Measurements from ENCODE around the gene GPR180.
A peak's percentile ranks its signal among the peaks of the same experiment; 100 is the strongest.

GPR180 gene

DNA sequence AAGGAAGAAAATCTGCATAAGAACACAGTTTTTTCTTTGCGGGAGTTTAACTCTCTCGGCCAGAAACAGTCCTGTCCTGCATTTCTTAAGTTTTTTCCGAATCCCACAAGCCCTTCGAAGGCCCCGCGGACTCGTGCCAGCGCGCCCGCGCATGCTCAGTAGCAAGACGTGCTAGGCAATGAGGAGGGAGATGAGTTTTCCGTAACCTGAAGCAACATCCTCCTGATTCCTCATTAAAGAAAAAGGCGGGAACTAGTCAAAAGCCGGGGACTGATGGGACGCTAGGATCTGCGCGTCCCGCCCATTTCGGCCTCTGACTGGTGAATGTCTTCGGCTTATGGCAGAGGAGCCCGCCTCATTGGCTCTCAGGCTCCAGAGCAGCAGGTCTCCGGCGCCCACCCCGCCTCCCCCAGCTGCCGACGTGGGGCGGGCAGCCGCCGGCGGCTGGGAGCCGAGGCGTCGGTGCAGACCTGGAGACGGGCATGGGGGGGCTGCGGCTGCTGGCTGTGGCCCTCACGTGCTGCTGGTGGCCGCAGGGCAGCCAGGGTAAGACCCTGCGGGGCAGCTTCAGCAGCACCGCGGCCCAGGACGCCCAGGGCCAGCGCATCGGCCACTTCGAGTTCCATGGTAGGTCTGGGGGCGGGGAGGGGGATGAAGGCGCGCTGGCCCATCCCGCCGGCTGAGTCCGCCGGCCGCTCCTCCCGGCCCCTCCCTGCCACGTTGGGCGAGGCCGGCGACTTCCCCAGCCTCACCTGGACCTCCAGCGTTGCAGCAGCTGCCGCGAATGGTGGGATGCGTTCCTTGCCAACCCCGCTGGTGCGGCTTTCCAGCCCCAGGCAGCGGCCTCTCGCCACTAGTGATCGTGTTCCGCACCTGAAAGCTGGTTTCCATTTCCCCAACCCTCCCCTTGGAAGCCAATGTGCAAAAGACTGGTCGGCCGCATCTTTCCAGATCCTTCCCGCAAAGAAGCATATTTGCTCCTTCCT lies at the start of gene GPR180:
Gene GPR180 (plus strand): TSS at position 412 of the 986 bp plus-strand sequence. CDS start 71 bp downstream, at position 483.
- DNase-seq, result peak; percentile 99

DNA sequence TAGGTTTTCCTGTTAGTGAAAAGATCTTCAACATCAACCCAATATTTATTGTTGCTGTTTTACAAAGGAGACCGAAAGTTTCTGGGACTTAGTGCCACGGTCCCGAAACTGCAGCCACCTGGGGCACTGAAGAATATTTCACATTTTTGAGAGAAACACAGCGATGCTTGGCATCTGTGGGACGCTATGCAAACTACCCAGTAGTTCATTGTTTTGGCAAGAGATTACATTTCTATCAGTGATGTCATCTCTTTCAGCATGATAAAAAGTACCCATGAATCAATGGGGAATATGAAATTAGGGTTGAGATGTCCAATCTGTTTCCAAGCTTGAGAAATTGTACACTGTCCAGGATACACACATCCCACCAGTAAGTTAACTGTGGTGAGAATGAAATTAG lies 49.6 kb upstream of the GPR180 start:
- no peak for DNase-seq

DNA sequence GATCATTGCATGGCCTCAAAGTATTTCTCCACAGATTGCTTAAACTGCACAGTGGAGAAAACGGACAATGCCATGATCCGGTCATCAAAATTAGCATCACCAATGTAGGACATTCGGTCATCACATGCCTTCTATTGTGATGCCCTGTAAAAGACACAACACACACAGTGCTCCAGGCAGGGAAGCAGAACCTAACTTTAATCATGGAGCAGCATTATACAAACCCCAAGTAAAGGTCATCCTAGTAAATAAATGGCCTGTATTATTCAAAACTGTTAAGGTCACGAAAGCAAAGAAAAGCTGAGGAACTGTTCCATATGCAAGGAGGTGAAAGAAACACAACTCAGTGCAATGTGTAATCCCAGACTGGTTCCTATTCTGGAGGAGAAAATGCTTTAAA lies 47.9 kb upstream of the GPR180 start:
- DNase-seq, result no peak

DNA sequence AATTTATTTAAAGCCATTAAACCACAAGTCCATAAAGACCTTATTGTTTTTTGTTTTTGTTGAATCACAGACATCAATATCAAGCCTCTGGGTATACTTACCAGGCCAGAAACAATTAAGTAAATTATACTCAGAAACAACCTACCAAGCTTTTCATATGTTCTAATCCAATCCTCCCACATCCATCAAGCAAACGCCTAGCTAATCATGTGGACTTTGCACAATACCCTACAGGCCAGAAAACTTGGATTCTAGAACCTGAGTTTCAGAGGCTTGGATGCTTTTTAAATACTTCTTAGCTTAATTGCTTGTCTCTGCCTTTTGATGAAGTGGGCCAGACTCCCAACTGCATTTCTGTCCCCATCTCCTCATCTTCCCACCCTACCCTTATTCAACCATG lies 45.6 kb upstream of the GPR180 start:
- DNase-seq, result no peak

DNA sequence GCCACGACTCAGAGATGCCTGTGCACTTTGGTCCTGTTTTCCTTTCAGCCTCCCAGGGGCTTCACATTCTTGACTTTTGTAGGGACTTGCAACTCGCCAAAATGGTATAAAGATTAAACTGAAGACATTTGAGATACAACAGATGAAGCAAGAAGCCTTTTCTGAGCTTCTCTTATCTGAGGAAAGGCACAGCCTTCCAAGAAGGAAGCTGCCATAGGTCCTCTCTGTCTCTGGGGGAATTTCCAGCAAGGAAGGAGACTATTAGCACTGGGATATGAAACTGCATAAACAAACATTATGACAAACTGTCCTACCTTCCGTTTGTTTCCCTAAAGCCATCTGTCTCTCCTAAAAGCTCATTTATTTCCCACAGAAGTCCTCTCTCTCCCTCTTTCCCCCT lies 45.0 kb upstream of the GPR180 start:
- DNase-seq, result no peak

DNA sequence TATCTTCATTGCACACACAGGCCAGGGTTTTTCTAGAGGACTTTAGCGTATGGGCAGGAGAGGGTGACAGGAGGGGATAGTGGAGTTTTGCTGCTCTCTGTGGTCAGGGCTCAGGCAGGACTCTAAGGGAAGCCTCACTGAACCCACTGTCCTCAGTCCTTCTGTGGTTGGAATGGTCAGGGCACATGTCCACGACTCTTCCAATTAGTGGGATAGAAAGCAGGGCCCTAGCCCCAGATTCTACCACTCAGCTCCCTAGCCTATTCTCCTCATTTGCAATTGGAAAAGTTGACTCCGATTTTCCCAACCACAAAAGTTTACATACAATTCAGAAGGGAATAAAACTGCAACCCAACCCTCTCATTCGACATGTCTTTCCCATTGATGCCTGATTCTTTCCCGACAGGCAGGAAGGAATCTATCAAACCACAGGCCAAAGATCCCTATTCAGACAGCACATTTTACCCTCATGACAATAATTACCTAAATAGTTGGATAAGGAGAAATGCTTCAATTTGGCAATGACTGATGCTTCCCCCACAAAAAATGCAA lies 43.9 kb upstream of the GPR180 start:
- DNase-seq, result no peak

DNA sequence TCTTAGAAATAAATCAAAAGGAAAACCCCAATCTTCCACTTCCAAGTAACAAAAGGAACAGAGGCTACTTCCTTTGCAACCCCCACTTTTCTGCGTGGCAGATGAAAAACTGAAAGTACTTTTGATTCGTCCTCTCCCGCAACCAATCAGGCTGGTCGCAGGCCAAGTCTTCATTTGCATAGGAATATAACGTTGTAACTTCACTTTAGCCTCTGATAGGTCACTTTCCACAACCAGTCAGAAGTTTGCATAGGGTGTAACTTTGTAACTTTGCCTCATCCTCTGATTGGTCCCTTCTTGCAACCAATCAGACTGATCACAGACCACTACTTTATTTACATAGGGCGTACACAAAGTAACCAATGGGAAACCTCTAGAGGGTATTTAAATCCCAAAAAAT lies 42.9 kb upstream of the GPR180 start:
- DNase-seq, result no peak

DNA sequence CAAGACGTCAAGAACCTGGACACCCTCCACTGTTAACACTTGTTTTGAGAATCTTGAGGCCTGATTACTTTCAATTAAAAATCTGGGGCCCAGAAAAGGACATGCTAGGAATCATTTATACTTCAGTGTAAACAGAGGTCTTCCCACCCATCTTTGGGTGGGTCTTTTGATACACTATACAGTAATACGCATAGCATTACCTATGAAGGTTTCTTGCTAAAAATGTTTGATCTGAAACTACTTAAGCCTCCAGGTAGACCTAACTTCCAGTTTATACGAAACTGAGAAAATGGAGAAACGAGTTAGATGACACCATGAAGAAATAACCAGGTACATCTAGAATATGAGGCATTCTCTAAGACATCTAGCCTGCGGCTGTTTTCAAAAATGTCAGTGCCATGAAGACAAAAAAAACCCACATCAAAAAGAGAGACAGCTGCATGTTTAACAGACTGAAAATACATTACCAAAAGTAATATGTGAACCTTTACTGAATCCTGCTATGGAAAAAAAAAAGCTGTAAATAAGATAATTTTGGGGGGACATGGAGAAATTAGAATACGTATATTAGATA lies 42.3 kb upstream of the GPR180 start:
- no peak for DNase-seq

DNA sequence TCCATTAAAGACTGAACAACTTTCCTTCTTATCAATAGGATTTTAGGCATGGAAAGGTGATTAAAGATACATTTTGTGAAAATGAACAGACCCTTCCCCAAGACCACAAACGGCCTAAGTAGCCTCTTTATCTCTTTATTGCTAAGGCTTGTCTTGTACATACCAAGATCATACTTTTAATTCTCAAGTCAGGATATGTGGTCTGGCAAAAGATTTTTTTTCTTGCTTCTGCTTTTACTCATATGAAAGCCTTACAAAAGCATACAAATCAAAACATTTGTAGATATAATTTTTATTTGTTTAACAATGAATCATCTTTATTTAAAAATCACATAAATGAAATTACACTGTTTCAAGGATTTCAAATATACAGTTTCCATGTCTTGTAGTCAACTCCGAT lies 41.5 kb upstream of the GPR180 start:
- no peak for DNase-seq

DNA sequence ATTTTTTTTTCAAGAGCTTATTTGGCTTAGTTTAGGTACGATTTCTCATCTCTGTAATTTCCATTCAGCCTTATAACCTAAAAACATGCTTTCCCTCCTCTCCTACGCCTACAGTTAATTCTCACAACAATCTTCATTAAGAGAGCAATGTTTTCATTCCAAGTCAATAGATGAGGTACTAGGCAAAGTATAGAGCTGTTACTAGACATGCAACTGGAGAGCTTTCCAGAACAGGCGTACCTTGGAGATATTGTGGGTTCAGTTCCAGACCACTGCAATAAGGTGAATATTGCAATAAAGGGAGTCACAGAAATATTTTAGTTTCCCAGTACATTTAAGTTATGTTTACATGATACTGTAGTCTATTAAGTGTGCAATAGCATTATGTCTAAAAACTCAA lies 40.5 kb upstream of the GPR180 start:
- no peak for DNase-seq

DNA sequence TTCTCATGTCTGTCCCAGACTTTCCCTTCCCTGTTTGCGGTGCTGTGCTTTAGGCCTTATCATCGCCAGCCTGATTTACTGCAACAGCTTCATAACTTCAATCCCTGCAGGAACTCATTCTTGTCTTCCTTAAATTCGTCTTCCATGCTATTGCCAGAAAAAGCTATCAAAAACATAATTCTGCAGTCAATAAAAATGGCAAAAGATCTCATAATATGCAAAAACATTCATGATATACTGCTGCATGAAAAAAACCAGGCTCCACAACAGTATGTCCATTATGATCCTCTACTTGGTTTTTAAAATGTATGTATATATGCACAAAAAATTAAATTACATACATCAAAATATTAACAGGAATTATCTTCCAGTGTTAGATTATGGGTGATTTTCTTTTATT lies 34.1 kb upstream of the GPR180 start:
- DNase-seq, result no peak

DNA sequence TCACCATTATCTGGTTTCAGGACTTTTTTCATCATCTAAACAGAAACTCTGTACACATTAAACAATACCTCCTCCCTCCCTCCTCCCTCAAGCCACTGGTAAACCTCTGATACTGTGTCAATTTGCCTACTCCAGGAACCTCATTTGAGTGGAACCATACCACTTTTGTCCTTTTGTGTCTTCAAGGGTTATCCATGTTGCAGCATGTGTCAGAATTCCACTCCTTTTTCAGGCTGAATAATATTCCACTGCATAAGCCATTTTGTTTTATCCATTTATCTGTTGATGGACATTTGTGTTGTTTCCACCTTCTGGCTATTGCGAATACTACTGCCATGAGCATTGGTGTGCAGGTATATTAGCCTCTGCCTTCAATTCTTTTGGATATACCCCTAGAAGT lies 33.2 kb upstream of the GPR180 start:
- no peak for DNase-seq

DNA sequence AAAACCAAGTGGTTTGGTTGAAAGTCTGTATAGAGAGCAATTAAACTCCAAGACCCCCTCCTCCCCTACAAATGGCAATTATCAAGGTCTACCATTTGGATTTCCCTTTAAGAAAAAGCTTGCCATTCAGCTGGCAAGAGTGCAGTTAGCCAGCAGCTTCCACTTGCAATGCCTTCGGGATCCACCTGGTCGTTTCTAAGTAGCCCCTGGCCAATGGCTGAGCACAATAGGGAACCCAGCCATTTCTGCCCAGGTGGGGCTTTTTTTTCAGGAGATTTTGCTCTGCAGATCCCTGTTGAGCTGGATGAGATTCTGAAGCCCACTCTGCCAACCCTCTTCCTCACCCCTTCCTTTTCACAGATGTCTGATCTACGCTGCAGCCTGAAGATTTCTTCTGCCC lies 32.0 kb upstream of the GPR180 start:
- no peak for DNase-seq

DNA sequence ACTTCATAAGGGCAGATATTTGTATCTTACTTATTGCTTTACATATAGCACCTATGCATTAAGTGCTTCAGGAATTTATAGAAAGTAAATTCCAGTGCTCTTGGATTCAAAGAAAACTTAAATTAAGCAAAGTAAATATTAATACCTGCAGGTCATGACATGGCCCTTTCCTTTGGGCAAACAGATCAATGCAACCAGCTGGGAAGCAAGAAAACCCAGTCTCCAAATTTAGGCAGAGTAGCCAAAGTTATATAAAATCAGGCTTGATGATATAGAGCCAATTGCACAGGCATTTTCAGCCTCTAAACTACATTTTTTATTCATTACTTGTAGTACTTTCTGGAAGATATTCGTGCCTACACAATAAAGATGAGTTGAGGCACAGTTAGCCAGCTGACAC lies 22.6 kb upstream of the GPR180 start:
- DNase-seq, result no peak

DNA sequence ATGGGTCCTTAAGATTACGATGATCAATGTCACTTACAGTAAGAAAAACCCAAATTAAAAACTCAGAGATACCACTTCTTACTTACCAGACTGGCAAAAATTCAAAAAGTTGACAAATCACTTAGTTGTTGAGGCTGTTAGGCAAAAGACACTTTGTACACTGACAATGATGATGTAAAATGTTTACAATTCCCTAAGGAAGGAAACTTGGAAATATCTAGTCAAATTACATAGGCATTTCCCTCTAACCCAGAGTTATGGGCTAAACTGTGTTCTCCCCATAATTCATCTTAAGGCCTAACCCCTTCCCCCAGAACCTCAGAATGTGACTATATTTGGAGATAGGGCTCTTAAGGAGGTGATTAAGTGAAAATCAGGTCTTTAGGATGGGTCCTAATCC lies 17.7 kb upstream of the GPR180 start:
- DNase-seq, result no peak

DNA sequence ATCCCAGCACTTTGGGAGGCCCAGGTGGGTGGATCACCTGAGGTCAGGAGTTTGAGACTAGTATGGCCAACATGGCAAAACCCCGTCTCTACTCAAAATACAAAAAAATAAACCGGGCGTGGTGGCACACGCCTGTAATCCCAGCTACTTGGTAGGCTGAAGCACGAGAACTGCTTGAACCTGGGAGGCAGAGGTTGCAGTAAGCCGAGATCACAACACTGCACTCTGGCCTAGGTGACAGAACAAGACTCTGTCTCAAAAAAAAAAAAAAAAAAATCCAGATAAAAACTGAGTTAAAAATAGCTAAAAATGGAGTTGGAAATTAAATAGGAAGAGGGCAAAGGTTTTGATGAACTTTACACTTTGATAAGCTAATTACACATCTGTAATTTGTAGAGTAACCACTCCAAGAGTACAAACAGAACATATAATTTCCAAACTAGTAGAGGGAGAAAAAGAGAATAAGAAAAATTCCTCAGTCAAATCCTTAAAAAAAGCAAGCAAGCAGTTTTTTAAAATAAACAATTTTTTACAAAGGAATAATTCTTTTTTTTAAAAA lies 16.0 kb upstream of the GPR180 start:
- DNase-seq, result no peak

DNA sequence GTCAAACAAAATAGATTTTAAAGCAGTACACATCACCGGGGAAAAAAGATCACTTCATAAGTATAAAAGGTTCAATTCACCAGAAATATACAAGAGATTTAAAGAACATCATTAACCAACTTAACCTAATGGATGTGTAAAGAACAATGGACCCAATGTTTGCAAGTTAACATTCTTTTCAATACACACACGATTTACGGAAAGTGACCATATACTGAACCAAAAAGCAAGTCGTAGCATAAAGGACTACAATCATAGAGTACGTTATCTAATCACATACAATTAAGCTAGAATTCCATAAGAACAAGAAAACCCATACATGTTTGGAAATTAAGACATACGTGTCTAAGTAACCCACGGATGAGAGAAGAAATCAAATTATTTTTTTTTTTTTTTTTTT lies 15.3 kb upstream of the GPR180 start:
- DNase-seq, result no peak

DNA sequence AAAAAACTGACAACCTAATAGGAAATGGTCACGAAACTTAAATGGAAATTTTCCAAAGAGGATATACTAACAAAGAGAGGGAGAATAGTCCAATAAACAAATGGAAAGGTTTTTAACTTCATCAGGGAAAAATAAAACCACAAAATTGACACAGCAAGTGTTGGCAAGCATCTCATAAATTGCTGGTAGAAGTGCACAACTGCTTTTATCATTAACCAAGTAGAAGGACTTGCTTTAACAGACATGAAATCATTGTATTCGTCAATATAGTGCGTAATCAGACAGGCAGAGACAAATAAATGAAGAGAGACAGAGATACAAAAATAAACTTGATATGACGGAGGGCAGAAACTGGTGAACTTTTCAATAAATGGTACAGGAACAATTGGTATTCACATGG lies 13.1 kb upstream of the GPR180 start:
- no peak for DNase-seq

DNA sequence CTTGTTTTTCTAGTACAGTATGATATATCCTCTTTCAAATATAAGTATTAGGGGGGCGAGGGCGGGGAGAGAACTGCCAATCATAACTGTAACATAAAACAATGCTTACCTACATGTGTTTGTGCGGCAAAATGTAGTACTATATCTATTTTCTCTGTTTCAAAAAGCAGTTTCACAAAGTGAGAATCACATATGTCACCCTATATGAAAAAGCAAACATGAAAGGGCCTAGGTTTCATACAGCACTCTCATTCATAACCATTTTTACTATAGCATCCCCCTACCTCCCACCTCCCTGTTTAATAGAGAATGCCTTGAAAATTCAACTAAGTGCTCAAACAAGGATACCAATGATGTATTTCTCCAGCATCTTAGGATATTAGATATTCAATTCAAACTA lies 10.9 kb upstream of the GPR180 start:
- DNase-seq, result no peak

DNA sequence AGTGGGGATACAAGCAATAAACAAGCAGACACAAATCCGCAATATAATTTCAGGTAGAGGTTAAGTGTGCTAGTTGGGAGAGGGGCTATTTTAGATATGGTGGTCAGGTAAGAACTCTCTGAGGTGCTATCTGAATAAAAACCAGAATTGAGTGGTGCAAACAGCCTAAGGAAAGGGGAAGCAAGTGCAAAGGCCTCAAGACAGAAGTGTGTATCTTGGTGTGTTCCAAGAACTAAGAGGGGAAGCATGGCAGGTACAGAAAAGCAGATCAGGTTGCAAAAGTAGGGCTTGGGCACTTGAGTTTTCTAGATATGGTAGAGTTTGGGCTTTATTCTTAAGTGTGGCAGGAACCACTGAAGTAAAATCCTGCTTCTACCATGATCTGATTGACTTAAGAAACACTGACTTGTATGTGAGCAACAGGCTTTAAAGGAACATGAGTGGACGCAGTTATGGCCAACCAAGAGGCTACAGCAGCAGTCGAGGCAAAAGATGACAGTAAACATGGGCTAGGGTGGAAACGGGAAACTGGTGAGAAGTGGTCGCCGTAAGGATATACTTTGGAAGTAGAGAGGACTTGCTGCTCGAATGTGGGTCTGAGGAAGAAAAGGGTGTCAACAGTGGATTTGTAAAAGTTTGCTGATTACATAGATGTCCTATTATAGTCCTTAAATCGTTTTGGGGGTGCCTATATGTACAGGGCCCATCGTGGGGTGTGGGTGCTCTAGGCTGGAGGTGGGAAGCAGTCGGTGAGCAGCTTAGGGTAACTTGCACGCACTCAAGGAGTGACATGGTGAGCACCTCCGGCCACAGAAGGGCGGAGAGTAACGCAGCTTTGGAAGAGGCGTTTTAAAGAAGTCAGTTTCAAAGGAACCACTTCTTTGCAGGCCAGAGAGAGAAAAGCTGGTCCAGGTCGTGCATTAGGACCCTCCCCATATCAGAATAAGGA lies 6.4 kb upstream of the GPR180 start:
- no peak for DNase-seq

DNA sequence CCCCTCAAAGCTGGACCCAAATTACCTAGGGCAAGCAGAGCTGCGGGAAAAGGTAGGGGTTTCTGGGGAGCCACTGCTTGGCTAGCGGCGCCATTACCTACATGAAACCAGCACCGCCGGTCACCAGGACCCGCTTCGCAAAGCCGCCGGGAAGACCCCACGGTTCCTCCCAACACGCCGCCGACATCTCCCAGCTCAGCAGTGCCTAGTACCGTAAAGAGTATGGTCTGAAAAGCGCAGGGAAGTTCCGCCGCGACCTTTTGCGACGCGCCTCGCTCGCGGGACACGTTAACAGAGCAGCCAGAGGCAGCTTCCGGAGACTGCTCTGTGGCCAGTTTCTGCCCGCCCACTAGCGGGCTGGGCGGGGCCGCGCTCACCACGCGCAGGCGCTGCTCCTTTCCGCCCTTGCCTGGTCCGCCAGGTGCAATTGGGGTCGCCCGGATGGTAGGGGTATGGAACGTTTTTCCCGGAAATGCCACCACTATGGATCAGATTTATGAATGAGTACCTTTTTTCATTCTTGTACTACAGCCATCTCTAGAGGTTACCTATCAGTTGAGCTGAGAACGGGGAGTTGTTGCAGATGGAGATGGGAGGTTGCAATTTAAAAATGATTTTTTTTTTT lies 5.6 kb upstream of the GPR180 start, which contains the start of gene TGDS:
Gene TGDS (minus strand): TSS at position 203 of the 625 bp plus-strand sequence. CDS start 16 bp downstream, at position 187.
- peak; percentile 85 for DNase-seq

DNA sequence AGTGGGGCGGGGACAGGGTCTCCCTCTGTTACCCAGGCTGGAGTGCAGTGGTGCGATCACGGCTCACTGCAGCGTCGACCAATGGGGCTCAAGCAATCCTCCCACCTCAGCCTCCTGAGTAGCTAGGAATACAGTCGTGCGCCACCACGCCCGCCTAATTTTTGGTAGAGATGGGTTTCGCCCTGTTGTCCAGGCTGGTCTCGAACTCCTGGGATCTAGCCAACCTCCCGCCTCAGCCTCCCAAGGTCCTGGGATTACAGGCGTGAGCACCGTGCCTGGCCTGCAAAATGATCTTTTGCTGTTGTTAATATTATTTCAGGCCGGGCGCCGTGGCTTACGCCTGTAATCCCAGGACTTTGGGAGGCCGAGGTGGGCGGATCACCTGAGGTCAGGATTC lies 5.1 kb upstream of the GPR180 start:
- DNase-seq, result no peak

Measured in NCI-H1436 (cell line).